Peyer's patch (tissue), 4 donors: ENCODE data around the gene TMEM190.

Source experiments
- POLR2A ChIP-seq, 2 donors: fragments of 450-650 bp; IDR thresholded peaks; one replicate each; pipeline ENCODE4 v1.5.1; 2017; ENCODE audit warnings: antibody characterized with exemption in 2 of 2, mild to moderate bottlenecking in 2 of 2, moderate library complexity in 2 of 2
- TF ChIP-seq, protein P1 (sequence below), 6 experiments: fragments of 450-650 bp in 4 of 6; fragments of 200-600 bp in 2 of 6; sonication (generic) in 1 of 6; IDR thresholded peaks; one replicate each; pipeline ENCODE4 v1.5.1; 2017 to 2019; ENCODE audit warnings: antibody characterized with exemption in 6 of 6, mild to moderate bottlenecking in 3 of 6, moderate library complexity in 1 of 6

- TF ChIP-seq, protein P1, sequence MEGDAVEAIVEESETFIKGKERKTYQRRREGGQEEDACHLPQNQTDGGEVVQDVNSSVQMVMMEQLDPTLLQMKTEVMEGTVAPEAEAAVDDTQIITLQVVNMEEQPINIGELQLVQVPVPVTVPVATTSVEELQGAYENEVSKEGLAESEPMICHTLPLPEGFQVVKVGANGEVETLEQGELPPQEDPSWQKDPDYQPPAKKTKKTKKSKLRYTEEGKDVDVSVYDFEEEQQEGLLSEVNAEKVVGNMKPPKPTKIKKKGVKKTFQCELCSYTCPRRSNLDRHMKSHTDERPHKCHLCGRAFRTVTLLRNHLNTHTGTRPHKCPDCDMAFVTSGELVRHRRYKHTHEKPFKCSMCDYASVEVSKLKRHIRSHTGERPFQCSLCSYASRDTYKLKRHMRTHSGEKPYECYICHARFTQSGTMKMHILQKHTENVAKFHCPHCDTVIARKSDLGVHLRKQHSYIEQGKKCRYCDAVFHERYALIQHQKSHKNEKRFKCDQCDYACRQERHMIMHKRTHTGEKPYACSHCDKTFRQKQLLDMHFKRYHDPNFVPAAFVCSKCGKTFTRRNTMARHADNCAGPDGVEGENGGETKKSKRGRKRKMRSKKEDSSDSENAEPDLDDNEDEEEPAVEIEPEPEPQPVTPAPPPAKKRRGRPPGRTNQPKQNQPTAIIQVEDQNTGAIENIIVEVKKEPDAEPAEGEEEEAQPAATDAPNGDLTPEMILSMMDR (IDR thresholded peaks at IDR 0.05) = no peak
- TF ChIP-seq POLR2A (IDR thresholded peaks at IDR 0.05) = no peak
Measured at GRCh38 chr19:55405638-55406037, 29.0 kb downstream of the TMEM190 start.
